GM10248 (cell line): ENCODE measurements around the gene GHDC.

Experiments
- CTCF ChIA-PET: fragments of 300-600 bp; sonication (Branson Sonifier 250); formaldehyde crosslinking; extraction: SDS; loops from one replicate; lab custom pipeline; 2021; ENCODE audit warnings: antibody characterized with exemption; lab: Yijun Ruan, JAX
- POLR2A ChIA-PET: fragments of 350-650 bp; sonication (Branson Sonifier 250); formaldehyde crosslinking; extraction: SDS; loops from one replicate; lab custom pipeline; 2020; ENCODE audit warnings: antibody characterized with exemption; lab: Yijun Ruan, JAX
- DNase-seq: peaks from one replicate; pipeline ENCODE4 v3.0.0; 2012; ENCODE audit errors: extremely low spot score
- TF ChIP-seq, protein P1 (sequence below): IDR thresholded peaks from 2 replicates; pipeline ENCODE4 v1.5.1; 2012; ENCODE audit warnings: mild to moderate bottlenecking, low read depth; ENCODE audit errors: extremely low read depth, missing control alignments, control extremely low read depth

GHDC gene

DNA sequence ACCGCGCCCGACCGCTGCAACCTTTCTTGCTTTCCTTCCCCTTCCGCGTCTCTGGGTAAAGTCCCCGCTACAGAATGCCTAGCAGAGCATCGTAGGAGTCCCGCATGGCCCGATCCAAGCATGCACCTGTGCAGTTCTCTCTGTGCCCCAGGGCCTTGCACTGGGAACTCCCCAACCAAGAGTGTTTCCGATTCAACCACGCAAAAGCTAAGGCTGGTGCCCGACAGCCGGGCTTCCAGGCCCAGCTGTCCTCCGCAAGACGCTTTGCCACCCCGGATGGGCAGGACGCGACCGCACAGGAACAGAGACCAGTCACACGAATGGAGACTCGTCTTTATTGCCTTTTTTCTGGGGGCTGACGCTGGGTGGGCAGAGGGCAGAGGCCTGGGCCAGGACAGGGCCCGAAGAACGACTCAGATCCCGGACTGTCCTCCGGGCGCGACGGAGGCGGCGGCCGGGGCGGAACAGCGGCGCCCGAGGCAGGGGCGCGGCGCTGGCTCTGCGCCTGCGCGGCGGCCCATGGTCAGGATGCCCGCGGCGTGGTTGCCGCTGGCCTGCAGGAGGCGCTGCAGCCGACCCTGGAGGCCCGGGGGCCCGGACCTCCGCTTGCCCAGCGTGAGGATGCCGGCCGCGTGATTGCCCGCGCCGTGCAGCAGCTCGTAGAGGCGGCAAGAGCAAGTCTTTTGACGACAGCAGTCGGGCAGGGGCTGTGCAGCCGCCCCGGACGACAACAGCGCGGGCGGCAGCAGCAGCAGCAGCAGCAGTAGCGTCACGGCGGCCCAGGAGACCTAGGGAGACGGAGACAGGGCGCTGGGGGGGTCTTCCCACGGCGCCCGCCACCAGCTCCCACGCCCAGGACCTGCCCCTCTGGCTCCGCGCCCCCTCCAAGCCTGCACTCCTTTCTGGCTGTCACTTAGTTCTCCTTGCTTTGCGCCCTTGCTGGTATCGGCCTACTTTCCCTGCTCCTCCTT lies 10.3 kb downstream of the GHDC start:
- POLR2A ChIA-PET: no interaction called here
- peak; percentile 95 for DNase-seq
- TF ChIP-seq, protein P1, sequence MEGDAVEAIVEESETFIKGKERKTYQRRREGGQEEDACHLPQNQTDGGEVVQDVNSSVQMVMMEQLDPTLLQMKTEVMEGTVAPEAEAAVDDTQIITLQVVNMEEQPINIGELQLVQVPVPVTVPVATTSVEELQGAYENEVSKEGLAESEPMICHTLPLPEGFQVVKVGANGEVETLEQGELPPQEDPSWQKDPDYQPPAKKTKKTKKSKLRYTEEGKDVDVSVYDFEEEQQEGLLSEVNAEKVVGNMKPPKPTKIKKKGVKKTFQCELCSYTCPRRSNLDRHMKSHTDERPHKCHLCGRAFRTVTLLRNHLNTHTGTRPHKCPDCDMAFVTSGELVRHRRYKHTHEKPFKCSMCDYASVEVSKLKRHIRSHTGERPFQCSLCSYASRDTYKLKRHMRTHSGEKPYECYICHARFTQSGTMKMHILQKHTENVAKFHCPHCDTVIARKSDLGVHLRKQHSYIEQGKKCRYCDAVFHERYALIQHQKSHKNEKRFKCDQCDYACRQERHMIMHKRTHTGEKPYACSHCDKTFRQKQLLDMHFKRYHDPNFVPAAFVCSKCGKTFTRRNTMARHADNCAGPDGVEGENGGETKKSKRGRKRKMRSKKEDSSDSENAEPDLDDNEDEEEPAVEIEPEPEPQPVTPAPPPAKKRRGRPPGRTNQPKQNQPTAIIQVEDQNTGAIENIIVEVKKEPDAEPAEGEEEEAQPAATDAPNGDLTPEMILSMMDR: peak; percentile 90
- CTCF ChIA-PET: interaction anchor here (1.2 to 6.3 kb wide), 12 partner anchors 9 to 222 kb away, joined by 3 to 53 read pairs (median 5); partner anchors contain the start of genes GHDC, KAT2A and STAT3

DNA sequence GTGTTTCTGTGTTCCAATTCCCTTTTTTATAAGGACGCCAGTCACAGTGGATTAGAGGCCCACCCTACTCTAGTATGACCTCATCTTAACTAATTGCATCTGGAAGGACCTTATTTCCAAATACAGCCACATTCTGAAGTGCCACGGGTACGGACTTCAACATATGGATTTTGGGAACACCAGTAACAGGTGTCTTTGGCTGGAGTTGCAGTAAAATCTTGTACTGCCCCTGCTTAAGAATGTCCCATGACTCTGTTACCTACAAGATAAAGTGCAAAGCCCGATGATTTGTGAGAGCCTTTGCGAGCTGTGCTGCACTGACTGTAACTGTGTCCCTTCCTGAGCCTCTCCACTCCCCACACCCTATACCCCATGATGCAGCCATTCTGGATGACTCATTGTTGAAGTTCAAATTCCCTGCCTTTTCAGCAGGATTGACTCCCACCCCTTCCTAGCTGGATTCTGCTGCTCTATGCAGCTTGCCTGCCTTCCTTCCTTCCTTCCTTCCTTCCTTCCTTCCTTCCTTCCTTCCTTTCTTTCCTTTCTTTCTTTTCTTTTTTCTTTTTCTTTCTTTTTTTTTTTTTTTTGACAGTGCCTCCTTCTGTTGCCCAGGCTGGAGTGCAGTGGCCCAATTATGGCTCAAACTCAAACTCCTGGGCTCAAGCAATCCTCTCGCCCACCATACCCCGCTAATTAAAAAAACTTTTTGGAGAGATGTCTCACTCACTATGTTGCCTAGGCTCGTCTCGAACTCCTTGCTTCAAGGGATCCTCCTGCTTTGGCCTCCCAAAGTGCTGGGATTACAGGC lies 11.2 kb downstream of the GHDC start:
- no peak for DNase-seq
- TF ChIP-seq, protein P1: no peak
- POLR2A ChIA-PET: no interaction called here
- CTCF ChIA-PET: interaction anchor here (0.8 to 6.3 kb wide), 14 partner anchors 8 to 223 kb away, joined by 3 to 53 read pairs (median 8); partner anchors contain the start of genes GHDC and KAT2A

DNA sequence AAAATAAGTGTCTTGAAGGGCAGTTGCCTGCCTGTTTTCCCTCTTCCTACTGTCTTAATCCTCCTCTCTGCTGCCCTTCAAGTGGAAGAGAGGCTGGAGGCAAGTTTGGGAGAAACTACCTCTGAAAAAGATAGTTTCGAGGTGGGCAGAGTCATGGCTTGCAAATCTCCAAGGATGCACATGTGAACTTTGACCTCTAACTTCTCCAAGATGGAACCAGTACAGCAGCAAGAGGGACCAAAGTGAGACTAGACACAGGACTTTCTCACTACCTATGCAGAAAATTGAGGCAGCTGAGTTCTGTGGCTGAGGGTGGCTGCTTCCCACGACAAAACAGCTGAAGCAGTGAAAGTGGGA lies 12.5 kb downstream of the GHDC start:
- DNase-seq: no peak
- TF ChIP-seq, protein P1: no peak
- POLR2A ChIA-PET: no interaction called here
- CTCF ChIA-PET: interaction anchor here (0.7 to 6.3 kb wide), 26 partner anchors 8 to 615 kb away, joined by 3 to 53 read pairs (median 4); partner anchors contain the start of genes DNAJC7, GHDC, KAT2A and NKIRAS2

DNA sequence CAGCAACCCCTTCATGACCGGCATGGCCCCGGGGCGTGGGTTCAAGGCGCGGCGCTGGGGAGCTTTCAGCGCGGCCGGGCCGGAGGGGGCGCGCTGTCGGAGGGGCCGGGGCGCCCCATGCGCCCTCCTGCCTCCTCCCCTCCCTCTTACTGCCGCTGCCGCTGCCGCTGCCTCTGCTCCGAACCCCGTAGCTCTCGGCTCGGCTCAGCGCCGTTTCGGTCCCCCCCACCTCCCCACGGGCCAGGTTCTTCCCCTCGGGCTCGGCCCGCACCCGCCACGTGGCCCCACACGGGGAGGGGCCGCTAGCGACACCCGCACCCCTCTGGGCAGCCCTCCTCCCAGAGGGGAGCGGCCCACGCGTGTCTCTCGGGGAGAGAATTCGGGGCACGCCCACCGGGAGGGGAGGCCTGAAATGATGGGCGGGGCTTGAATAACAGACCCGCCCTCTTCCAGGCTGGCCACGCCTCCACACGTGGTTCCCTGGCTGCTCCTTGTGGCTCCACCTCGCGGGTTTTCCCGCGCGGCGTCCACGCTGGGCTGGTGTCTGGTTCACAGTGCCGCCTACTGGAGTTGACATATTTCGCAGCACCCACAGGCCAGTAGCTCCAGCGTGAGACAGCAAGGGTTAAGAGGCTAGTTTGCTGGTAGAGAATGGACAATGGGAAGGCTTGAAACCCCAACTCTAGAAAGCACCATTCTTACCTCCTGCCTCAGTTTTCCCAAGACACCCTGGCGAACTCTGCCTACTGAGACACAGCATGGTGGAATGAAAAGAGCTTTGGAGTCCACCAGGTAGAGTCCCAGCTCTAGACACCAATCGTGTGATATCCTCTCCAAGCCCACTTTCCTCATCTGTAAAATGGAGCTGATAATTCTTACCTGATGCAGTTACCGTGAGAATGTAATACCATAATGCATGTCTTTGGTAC lies 13.1 kb downstream of the GHDC start, which contains the start of gene KCNH4:
Gene KCNH4 (minus strand): TSS at position 221 of the 929 bp plus-strand sequence. CDS start 197 bp downstream, at position 24.
- CTCF ChIA-PET: interaction anchor here (0.7 to 6.3 kb wide), 34 partner anchors 8 to 616 kb away, joined by 3 to 53 read pairs (median 4); partner anchors contain the start of genes DNAJC7, GHDC, KAT2A and NKIRAS2
- POLR2A ChIA-PET: no interaction called here
- peak; percentile 93 for DNase-seq
- TF ChIP-seq, protein P1: peak; percentile 81

DNA sequence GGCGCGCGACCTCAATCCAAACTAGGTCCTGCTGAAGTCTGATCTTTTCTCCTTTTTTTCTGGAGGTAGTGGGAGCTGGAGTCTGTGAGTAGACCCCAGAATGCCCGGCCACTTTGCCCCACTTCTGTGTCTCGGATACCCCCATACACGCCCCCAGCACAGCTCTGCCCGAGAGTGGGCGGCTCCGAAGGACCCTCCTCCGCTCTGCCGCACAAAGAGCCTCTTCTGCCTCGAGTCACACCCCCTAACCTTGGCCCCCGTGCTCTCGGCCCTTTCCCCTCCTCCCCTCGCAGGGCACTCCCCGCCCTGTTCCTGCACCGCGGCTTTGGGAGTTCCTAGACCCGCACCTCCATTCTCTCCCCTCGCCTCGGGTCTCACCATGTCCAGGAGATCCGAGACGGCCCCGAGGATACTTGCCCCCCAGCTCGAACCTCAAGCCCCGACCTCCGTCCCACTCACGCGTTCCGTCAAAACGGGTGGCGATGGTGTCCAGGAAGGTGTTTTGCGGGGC lies 13.8 kb downstream of the GHDC start:
- no peak for DNase-seq
- TF ChIP-seq, protein P1: no peak
- ChIA-PET POLR2A (no interaction called here), CTCF (interaction anchor here (0.8 to 6.3 kb wide), 17 partner anchors 8 to 160 kb away, joined by 3 to 53 read pairs (median 6); partner anchors contain the start of genes GHDC, KAT2A and NKIRAS2)
